HG03095 (cell line): ENCODE measurements around the gene SCNN1A.

Experiments
- ATAC-seq: cut with Tn5 transposase; IDR thresholded peaks from one replicate; pipeline ENCODE4 v1.9.1; 2021; ENCODE audit warnings: moderate library complexity; ENCODE audit not compliant: unreplicated experiment

Gene SCNN1A

GRCh38 chr12:6369916-6370575 is 5.3 kb downstream of the SCNN1A start:
- no peak for ATAC-seq

GRCh38 chr12:6368906-6369525 is 6.3 kb downstream of the SCNN1A start:
- no peak for ATAC-seq

DNA sequence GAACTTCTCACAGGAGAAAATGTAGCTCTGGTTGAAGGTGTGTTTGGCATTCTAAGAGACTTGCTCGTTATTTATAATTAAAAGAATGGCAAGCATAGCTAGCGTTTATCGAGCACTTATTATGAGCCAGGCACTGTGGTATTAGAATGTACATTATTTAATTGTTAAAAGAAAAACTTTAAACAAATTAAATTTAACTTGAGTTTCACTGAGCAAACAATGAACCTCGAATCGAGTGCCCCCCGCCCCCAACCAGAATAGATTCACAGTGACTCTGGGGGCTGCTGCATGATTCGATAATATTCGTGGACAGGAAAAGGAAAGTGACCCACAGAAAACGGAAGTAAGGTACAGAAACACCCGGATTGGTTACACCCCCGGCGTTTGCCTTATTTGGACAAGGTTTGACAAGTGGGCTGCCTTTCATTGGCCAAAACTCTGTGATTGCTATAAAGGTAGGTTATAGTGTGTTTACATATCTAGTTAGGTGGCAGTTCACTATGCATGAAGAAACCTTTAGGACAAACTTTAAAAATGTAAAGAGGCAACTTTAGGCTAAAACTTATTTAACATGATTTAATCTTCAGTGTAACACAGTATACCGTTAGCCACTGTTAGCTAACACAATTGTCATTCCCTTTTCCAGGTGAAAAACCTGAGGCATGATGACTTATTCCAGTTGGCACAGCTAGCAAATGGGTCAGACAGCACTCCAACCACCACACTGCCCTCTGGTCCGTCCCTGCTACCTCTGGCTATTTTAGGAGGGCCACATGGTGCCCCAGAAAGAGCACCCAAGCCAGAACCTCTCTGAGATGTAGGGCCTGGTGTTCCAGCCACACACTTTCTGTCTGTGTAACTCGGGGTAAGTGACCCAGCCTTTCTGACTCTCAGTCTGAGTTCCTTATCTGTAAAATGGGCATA is 7.1 kb downstream of the SCNN1A start:
- no peak for ATAC-seq

DNA sequence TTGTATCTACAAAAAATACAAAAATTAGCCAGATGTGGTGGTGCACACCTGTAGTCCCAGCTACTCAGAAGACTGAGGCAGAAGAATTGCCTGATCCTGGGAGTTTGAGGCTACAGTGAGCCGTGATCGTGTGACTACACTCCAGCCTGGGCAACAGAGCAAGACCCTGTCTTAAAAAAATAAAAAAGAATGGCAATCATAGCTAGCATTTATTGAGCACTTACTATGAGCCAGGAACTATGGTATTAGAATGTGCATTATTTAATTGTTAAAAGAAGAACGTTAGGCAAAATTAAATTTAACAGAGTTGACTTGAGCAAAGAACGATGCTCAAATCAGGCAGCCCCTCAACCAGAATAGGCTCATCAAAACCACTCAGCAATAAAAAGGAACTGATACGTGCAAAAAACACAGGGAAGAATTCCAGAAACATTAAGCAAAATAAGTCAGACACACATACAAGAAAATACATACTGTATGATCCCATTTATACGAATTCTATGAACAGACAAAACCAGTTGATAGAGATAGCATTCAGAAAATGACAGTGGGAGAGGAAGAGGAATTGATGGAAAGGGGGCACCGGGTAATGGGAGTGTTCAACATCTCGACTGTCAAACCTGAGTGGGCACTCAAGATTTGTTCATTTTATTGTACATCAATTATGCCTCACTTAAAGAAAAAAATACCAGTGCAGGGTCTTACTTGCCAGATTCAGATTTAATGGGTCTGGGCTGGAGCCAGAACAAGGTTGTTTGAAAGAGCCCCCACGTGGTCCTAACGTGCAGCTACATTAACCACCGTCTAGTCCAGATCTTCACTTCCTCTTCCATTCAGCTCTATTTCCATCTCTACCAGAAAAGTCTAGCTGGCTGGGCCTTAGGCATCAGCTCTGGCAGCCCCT is 8.0 kb downstream of the SCNN1A start:
- peak; percentile 56 for ATAC-seq

- ATAC-seq: no peak
These were observed 11.4 kb downstream of the SCNN1A start for GRCh38 chr12:6364044-6364374.

DNA sequence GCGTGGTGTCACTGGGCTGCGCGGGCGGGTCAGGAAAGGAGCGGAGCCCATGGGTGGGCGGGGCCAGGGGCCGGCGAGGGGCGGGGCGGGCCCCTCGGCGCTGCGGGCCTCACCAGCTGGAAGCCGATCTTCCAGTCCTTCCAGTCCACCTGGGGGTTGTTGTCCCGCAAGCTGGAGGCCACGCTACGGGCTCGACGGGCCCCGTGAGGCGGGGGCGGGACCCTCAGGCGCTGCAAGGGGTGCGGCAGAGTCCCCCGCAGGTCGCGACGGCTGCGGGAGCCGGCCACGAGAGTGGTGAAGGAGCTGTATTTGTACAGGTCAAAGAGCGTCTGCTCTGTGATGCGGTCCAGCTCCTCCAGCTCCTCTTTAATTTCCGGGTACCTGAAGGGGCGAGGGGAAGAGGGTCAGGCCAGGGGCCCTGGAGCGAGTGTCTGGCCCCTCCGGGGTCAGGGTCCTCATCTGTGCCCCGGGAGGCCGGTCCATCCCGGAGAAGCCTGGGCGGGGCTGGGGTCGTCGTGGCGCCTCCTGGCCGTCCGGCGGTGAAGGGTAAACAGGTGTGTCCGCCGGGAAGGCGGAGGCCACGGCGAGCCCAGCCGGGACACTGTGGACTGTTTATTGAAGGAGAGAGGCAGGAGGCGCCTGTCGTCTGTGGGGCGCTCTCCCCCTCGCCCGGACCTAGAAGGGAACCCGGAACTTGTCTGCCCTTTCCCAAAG is 11.9 kb downstream of the SCNN1A start:
- no peak for ATAC-seq

GRCh38 chr12:6363010-6363329 is 12.4 kb downstream of the SCNN1A start:
- ATAC-seq: no peak

GRCh38 chr12:6362403-6362802 is 13.0 kb downstream of the SCNN1A start:
- ATAC-seq: no peak

GRCh38 chr12:6361834-6362233 is 13.5 kb downstream of the SCNN1A start:
- no peak for ATAC-seq

DNA sequence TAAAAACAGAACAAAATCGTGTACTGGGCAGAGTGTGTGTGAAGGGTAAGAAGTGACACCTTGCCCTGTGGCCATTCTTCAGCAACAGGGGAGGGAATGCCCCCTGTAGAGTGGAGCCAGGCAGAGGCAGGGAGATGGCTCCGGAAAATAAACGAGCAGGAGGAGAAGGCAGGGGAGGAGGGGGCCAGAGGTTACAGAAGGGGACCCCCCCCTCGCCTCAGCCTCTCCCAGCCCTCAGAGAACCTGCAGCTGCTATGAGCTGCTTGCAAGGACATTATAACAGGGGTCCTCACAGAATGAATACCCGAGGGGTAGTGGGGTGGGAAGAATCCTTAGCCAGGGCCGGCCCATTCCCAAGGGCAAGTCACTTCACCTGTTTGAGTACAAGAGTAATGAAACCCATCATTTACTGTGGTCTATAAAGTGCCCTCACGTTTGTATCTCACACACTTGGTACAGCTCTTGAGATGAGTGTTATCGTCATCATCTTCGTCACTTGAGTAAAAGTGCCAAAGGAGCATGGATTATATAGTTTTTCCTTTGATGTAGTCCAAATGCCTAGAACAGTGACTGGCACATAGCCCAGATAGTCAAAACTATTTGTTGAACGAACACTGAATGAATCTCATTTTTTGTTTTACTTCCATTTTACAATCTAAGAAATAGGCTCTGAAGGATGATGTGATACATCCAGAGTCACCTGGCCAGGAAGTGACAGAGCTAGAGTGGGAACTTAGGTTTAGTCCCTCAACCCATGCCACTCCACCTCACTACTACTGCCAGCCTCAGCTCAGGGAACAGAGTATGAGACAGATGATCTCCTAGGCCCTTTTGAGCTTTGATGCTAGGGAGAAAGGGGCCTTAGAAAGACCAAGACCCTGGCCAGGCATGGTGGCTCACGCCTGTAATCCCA is 14.5 kb downstream of the SCNN1A start:
- ATAC-seq: no peak

GRCh38 chr12:6360080-6360571 is 15.2 kb downstream of the SCNN1A start:
- ATAC-seq: no peak

- no peak for ATAC-seq
These were observed 16.5 kb downstream of the SCNN1A start for GRCh38 chr12:6358881-6359280.

DNA sequence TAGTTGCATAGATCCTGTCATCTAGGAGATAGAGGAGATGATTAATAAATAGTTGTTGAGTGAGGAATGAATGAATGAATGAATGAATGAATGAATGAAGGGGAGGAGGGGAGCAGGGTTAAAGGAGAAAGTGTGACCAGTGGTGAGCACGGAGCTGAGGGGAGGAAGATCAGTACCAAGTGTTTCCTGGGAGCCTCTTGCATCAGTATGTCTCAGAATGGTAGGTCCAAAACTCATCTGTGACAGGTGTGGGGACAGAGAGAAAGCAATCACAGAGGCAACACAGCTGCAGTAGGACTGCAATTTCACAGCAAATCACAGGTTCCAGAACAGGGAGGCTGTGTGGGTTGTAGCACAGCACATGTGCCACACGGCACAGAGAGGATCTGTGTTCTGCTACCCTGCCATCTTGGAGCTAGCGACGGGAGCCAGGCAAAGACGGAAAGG is 19.0 kb downstream of the SCNN1A start:
- no peak for ATAC-seq

GRCh38 chr12:6355491-6356373 is 19.6 kb downstream of the SCNN1A start:
- no peak for ATAC-seq

- no peak for ATAC-seq
These were observed 20.6 kb downstream of the SCNN1A start for GRCh38 chr12:6354495-6355393.

GRCh38 chr12:6352193-6353173 is 22.9 kb downstream of the SCNN1A start:
- ATAC-seq: no peak
